Measurements from ENCODE around the gene TXLNB.

The TXLNB gene

GRCh38 chr6:139291813-139292619, at the start of gene TXLNB:
Gene TXLNB (minus strand): TSS chr6:139291998. CDS start chr6:139288899, 3,099 bp downstream.
- DNase-seq, result peak; percentile 67

- DNase-seq, result no peak
Observed at GRCh38 chr6:139341060-139341459, 49.3 kb upstream of the TXLNB start.

GRCh38 chr6:139338795-139339194, 47.0 kb upstream of the TXLNB start:
- no peak for DNase-seq

- DNase-seq, result no peak
Observed at GRCh38 chr6:139337830-139338229, 46.0 kb upstream of the TXLNB start.

GRCh38 chr6:139337001-139337400, 45.2 kb upstream of the TXLNB start:
- DNase-seq, result no peak

- DNase-seq, result no peak
Observed at GRCh38 chr6:139336488-139336887, 44.7 kb upstream of the TXLNB start.

GRCh38 chr6:139335447-139336210, 43.8 kb upstream of the TXLNB start:
- no peak for DNase-seq

- DNase-seq, result no peak
Observed at GRCh38 chr6:139334806-139335446, 43.1 kb upstream of the TXLNB start.

GRCh38 chr6:139330826-139331500, 39.2 kb upstream of the TXLNB start:
- DNase-seq, result no peak

GRCh38 chr6:139330306-139330705, 38.5 kb upstream of the TXLNB start:
- no peak for DNase-seq

GRCh38 chr6:139329224-139329623, 37.4 kb upstream of the TXLNB start:
- DNase-seq, result no peak

- no peak for DNase-seq
Observed at GRCh38 chr6:139327038-139327437, 35.2 kb upstream of the TXLNB start.

- DNase-seq, result no peak
Observed at GRCh38 chr6:139325686-139326085, 33.9 kb upstream of the TXLNB start.

GRCh38 chr6:139325125-139325524, 33.3 kb upstream of the TXLNB start:
- no peak for DNase-seq

GRCh38 chr6:139324301-139324555, 32.4 kb upstream of the TXLNB start:
- DNase-seq, result no peak

- peak; percentile 68 for DNase-seq
Observed at GRCh38 chr6:139323511-139324300, 31.9 kb upstream of the TXLNB start.

- DNase-seq, result no peak
Observed at GRCh38 chr6:139320081-139320480, 28.3 kb upstream of the TXLNB start.

- DNase-seq, result no peak
Observed at GRCh38 chr6:139316622-139317317, 25.0 kb upstream of the TXLNB start.

- DNase-seq, result no peak
Observed at GRCh38 chr6:139313784-139314545, 22.2 kb upstream of the TXLNB start.

- no peak for DNase-seq
Observed at GRCh38 chr6:139313229-139313628, 21.4 kb upstream of the TXLNB start.

- no peak for DNase-seq
Observed at GRCh38 chr6:139311831-139312230, 20.0 kb upstream of the TXLNB start.
